B cell (primary cell): ENCODE results near the gene AP2B1.

Experiments used
- CTCF ChIP-seq: fragments of 200-600 bp; IDR thresholded peaks from one replicate; pipeline ENCODE4 v1.8.0; 2022; ENCODE audit warnings: antibody characterized with exemption, mild to moderate bottlenecking
- EZH2 ChIP-seq: IDR thresholded peaks from 2 replicates; pipeline ENCODE4 v1.6.1; 2012; ENCODE audit warnings: borderline replicate concordance, low read depth, mild to moderate bottlenecking, moderate library complexity, low read length; ENCODE audit not compliant: insufficient read depth, poor library complexity, severe bottlenecking

DNA sequence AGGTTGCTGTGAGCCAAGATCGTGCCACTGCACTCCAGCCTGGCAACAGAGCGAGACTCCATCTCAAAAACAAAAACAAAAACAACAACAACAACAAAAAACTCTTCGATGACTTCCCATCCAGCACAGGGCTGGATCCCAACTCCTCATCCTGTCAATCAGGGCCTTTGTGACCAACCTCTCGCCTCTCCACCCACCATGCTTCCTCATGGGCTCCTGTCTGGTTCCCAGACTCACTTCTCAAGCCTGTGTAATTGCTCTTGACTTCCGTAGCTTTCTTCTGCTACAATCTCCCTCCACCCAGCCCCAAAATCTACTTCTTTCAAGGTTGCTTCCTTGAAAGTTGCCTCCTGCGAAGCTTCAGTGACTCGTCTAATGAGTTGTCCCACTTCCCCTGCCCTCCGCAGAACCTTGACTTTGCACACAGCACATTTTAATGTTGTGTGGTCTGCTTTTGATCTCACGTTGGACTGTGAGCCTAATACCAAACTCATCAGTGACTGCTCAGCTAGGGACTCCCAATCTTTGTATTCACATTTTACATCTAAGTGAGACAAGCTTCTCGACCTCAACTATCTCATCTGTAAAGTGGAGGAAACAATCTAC is 143.4 kb downstream of the AP2B1 start:
- TF ChIP-seq CTCF = no peak
- no peak for TF ChIP-seq EZH2
